ENCODE measurements around the gene ZC3H14.

GRCh38 chr14:88590173-88590572 is 27.3 kb downstream of the ZC3H14 start:
- TF ChIP-seq CTCF (IDR thresholded peaks at IDR 0.05) (no peak), USF2 (IDR thresholded peaks at IDR 0.05; ENCODE audit: borderline replicate concordance, low read depth, low read length) (no peak), GATA2 (CRISPR knock-in tag; IDR thresholded peaks at IDR 0.05) (no peak), PBX3 (IDR thresholded peaks at IDR 0.05) (no peak), USF1 (IDR thresholded peaks at IDR 0.05; ENCODE audit: borderline replicate concordance, low read depth) (no peak)

All from SK-N-SH (cell line).